Activated naive CD4-positive, alpha-beta T cell treated with anti-CD3 and anti-CD28 coated beads, Interleukin-2, amount 50 U/mL, for 16 hours (primary cell): ENCODE results near the gene RNF4.
A peak's percentile ranks its signal among the peaks of the same experiment; 100 is the strongest.

Experiments used
- DNase-seq: peaks from one replicate; pipeline ENCODE4 v3.0.0-alpha.2; 2020

RNF4 gene

DNA sequence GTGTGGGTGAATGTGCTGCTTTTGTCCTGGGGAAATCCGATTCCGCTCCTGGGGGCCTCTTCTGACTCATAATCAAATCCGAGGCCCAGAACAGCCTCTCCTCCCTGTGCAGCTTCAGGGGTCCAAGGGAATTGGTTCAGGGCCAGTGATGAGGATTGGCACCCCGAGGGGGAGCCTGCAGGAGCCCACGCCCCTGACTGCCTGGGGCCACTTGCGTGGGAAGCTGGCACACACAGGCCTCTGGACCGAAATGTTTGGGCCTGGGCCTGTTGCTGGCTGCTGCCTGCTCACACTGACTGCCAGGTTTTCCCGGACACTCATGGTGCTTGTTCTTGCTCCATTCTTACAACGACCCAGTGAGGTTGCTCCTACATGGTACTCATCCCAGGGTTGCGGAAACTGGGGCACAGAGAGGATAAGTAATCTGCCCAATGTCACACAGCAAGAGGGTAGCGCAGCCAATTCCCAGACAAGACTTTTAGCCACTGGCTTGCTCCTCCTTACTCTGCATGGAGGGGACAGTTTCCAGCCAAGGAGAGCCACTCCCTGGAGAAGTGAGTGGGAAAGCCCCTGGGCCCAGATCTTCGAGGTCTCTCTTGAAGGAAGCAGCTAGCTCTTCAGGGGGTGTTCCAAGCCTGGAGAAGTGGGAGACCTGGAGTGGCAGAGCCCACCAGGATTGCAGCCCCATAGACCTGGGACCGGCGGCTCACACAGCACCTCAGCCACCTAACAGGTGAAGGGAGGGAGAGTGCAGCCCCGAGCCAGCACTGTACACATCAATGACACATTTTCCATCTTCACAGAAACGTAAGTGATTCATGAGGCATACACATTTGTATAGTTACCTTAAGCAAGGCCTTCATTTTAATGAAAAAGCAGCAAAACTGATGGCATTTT, 29.8 kb upstream of the RNF4 start:
- no peak for DNase-seq

- peak; percentile 67 for DNase-seq
Measured at GRCh38 chr4:2441393-2442174, 27.3 kb upstream of the RNF4 start.

DNA sequence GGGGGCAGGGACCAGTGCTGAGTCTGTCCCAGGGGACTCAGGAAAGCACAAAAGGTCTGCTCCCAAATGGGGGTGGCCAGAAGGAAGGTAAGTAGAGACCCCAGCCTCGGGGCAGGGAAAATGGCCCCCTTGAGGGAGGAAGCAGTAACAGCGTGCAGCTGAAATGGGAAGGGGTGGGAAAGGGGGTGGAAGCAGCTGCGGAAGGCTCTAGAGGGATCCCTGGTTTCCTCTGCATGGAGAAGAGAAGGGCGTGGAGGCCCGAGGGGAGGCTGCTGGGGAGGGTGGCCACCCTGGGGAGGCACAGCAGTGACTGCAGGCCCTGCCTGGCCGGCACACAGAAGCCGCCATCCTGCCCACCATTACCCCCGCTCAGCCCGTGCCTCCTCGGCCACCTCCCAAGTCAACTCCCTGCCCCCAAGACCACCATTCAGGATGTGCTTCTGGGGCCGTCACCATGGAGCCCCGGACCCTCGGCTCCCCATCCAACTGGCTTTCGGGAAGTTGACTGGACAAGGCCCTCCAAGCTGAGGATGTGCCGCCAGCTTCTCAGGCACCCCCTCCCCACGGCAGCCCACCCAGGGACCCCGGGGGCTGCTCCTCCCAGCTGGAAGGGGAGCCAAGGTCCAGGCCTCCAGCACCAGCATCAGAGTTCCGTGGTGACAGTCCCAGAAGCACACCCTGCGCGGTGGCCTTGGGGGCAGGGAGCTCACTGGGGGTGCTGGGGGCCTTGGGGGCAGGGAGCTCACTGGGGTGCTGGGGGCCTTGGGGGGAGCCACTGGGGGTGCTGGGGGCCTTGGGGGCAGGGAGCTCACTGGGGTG, 26.5 kb upstream of the RNF4 start:
- no peak for DNase-seq

DNA sequence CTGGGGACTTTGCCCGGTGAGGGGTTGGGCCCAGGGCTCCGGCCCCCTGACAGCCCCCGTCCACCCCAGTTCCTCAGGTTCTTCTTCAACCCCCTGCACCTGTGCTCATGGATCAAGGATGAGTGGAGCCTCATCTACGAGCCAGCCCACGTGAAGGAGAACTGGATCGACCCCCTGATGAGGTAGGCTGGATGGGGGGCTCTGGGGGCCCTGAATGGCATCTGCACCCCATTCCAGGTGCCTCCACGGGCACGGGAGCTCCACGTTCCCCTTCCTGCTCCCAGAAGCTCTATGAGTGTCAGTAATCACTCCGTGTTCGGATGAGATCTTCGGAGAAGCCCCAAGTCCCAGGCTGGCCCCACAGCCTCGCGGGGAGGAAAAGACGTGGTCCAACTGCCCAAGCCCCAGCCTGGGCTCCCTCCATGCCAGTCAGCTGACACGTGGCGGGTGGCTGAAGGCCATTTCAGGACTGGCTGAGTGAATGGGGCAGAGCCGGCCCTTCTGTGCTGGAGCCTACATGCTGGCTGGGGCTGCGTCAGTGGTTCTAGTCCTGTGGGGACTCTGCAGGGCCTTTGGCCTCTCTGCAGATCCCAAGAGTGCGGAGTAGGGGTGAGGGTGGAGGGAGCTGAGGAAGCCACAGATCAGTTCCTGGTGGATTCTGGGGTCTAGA, 25.7 kb upstream of the RNF4 start:
- DNase-seq = no peak

DNA sequence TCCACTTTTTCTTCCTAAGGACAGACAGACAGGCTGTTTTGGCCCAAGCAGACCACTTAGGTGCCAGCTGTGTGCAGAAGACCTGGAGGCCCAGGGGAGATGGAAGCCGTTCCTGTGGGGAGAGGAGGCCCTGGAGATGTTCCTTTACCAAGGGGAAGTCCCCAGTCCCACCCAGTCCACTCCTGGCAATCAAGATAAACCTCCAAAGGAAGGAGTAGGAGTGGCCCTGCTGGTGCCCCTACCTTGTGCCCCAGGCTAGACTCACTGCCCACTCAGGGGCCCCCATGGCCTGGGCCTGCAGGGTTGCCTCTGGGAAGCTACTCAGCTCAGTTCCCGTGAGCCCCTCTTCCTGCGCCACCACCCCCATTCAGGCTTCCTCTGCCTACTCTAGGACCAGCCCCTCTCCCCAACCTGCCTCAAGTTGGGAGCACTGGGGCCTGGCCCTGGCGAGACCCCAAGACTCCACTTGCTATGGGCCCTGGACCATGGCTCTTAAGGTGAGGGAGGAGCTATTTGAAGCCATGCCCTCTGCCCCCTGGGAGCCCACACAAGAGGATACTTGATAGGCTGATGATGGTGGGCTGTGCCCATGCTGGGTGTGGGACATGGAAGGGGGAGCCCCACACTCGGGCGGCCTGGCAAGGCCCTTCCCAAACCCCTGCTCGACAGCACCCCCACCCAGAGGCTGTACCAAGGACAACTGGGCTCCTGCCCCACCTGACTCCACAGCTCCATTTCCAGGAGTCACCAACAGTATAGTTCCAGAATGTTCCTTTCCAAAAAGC, 24.8 kb upstream of the RNF4 start:
- no peak for DNase-seq

DNA sequence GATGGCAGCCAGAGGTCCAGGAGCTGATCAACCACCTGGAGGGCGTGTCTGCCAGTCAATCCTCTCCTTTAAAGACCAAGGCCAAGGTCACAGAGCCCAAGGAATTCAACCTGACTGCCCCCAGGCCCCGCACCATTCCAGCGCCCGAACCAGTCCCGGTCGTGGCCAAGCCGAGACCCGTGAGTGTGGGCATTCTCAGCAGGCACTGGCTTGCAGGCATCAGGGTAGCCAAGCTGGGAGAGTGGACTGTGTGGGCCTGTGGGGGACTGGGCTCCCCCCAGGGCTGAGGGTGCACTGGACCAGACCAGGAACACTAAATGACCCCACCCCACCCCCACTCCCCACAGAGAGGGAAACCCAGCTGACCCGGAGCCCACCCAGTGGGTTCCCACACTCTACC, 23.8 kb upstream of the RNF4 start:
- DNase-seq = no peak

DNA sequence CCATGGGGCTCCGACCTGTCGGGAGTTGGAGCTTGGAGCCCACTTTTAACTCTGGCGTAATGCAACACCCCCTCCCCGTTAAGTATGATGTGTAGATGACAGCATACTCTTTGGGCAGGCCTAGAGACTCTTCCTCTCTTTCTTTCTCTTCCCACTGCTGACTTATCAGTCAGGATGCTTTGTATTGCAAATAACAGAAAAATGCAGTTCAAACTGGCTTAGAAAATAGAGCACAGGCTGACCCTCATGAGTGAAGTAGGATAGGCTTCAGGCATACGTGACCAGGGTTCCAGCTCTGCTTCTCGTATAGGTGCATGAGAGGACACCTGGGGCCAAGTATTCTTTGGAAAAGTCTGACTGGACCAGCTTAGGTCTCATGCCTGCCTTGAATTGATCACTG, 23.3 kb upstream of the RNF4 start:
- no peak for DNase-seq

DNA sequence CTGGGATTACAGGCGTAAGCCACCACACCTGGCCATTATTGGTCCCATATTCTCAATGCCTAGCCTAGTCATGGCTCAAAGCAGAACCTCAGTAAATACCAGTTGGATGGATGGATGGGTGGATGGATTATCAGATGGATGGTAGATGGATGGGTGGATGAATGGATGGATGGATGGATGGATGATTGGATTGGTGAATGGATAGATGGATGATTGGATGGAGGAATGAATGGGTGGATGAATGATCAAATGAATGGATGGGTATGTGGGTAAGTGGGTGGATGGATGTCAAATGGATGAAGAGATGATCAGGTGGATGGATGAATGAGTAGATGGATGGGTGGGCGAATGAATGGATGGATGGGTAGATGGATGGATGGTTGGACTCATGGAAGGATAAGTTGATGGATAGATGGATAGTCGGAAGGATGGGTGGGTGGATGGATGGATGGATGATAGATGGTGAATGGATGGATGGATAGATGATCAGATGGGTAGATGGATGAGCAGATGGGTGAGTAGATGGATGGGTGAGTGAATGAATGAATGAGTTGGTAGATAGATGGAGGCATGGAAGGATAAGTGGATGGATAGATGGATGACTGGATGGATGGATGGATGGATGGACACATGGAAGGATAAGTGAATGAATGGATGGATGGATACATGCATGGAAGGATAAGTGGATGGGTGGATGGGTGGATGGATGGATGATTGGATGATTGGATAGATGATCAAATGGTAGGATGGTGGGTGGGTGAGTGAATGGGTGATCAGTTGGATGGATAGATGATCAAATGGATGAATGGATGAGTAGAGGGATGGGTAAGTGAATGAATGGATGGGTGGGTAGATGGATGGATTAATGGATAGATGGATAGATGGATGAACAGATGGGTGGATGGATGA, 22.0 kb upstream of the RNF4 start:
- DNase-seq = no peak

GRCh38 chr4:2448589-2448988, 20.3 kb upstream of the RNF4 start:
- no peak for DNase-seq

GRCh38 chr4:2449051-2449450, 19.9 kb upstream of the RNF4 start:
- DNase-seq = no peak

DNA sequence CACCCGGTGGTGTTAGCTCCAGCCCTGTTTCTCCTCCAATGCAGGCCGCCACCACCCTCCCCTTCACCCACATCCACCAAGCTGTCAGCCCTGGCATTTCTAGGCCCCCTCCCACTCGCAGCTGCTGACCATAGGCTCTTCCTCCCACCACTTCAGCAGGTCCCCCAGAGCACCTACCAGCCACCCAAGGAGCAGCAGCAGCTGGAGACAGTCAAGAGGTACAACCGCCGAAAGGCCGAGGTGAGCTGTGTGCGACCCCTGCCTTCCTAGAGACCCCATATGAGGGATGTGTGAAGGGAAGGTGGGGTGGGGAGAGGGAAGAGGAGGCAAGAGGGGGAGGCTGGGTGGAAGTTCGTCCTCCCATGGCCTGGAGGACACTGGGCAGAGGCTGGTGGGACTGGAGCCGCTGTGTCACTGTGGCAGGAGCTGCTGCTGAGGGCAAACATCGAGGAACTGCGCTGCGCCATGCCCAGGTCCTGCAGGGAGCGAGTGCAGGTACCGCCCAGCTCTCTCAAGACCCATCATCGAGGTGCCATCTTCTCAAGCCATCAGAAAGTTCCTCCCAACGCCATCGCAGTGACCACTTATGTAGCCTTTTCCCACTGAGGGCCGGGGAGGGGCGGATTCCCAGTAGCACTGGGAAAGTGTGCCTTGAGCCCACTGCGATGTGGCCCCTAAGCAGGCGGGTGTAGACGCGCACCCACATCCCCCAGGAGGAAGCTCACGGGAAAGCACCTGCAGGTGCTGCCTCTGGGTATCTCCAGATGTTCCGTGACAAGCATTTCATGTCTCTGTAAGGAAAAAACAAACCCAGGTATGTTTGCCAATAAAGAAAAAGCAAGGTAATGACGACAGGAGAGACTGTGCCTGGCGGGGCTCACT, 19.2 kb upstream of the RNF4 start:
- DNase-seq = no peak

- no peak for DNase-seq
Measured at GRCh38 chr4:2450394-2451035, 18.4 kb upstream of the RNF4 start.

- no peak for DNase-seq
Measured at GRCh38 chr4:2451036-2451520, 17.8 kb upstream of the RNF4 start.

- no peak for DNase-seq
Measured at GRCh38 chr4:2451821-2452785, 16.8 kb upstream of the RNF4 start.

DNA sequence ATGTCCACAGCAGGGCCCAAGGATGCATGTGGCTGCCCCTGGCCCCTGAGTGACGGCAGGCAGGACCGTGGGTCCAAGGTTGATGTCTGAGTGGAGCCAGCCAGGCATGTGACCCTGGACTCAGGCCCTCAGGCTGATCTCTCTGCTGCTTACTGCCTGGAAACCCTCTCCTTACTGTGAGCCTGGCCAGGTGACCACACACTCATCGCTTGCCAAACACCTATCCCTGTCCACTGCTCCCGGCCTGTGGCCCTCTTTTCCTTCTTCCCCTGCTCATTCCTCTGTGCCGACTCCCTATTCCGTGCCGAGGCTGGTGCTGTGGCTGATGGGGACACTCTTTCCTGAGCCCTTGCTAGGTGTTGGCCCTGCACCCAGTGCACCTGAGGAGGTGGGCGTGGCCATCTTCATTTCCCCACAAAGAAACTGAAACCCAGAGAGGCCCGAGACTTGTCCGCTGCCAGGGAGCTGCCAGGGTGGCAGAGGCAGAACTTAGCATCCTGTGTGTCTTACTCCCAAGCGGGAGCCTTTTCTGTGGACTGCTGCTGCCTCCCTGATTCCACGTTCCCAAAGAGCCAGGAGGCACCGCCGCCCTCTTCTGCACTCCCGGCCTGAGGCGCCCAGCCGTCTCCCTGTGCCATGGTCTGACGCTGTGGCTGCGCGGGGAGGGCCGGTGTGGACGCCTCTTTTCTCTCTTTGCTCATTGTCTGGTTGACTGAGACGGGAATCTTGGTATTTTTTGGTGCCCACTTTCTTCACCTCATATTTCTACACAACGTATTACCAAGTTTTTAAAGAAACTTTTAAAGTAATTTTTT, 11.2 kb upstream of the RNF4 start:
- no peak for DNase-seq

DNA sequence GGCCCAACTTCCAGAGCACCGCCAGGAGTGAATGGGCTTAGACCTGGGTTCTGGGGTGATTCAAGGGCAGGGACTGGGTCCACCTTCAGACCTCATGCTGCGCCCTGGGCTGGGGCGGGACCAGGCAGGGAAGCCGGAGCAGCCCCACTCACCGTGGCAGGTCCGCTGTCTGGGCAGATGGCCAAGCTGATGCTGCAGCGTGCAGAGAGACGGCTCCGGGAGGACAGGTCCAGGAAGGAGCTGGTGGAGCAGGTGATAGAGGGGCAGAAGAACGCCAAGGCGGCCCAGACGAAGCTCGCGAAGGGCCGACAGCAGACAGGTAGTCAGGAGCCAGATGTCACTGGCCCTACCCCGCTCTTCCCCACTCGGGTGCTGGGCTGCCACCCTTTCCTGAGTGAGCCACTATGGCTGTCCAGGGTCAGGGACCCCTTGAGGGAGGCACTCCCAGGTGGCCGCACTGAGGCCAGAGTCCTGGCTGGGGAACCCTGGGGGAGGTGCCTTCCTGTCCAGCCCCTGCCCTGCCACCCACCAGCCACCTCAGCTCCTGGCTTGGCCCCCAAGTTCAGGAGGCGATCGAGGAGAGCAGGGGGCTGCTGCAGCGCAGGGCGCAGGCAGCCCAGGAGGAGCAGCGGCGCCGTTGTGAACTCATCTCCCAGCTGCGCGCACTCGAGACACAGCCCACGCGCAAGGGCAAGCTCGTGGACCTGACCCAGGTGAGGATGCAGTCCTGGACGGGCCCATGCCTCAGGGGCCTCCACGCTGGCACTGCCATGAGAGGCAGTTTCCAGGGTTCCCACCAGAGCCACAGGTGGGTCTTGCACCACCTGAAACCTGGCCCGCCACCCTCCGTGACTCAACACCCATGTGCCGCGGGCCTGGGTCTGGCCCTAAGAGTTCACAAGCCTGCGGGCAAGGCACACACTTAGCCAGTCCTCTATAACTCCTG, 10.1 kb upstream of the RNF4 start:
- DNase-seq = no peak
